ENCODE results near the gene SLC31A1. TPM values are rescaled to one million over a fixed set of nuclear protein-coding genes. Genes with fewer than 3 reads are reported as not detected.

SLC31A1 gene
- total RNA-seq, 6 experiments from 2014 or later, result 31.8 to 39.6 (median 36.7) TPM

DNA sequence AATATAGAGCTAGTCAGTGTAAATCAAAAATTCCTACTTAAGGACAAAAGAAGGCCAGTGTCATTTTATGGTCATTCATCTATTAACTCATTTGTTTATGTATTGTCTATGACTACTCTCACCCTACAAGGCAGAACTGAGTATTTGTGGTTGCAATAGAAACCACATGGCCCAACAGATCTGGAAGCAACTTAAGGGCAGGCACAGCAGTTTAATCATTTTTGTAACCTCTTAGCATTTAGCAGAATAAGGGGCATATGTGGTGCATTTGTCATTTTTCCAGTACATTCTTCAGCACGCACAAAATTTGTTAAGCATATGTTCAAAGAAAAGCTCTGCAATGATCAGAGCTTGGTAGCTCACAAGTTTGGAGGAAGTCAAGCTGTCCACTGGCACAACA lies 1.4 kb upstream of the SLC31A1 start:
- Mint-ChIP-seq H3K27ac (peak overlapping the region; percentile 81), H3K4me3 (peak overlapping the region; percentile 99), H3K36me3 (ENCODE audit: low read depth) (peaks cover 12% of the 10 kb centered on the region; the same call in 1 of the 2 replicates), H3K4me1 (ENCODE audit: low read depth) (peaks cover 56% of the 10 kb centered on the region), H3K27me3 (ENCODE audit: insufficient read depth) (no peaks in the 10 kb centered on the region; the same call in 1 of the 2 replicates), H3K9me3 (no peaks in the 10 kb centered on the region)
- peak; percentile 81 for DNase-seq
- TF ChIP-seq CTCF (IDR thresholded peaks at IDR 0.05), result no peak

GRCh38 chr9:113220467-113221002 lies 809 bp upstream of the SLC31A1 start:
- Mint-ChIP-seq H3K4me1 (ENCODE audit: low read depth) (peaks cover 58% of the 10 kb centered on the region), H3K4me3 (peak overlapping the region; percentile 99), H3K9me3 (no peaks in the 10 kb centered on the region), H3K27ac (peak overlapping the region; percentile 81), H3K36me3 (ENCODE audit: low read depth) (peaks cover 12% of the 10 kb centered on the region; the same call in 1 of the 2 replicates), H3K27me3 (ENCODE audit: insufficient read depth) (no peaks in the 10 kb centered on the region; the same call in 1 of the 2 replicates)
- no peak for DNase-seq
- no peak for TF ChIP-seq CTCF (IDR thresholded peaks at IDR 0.05)

DNA sequence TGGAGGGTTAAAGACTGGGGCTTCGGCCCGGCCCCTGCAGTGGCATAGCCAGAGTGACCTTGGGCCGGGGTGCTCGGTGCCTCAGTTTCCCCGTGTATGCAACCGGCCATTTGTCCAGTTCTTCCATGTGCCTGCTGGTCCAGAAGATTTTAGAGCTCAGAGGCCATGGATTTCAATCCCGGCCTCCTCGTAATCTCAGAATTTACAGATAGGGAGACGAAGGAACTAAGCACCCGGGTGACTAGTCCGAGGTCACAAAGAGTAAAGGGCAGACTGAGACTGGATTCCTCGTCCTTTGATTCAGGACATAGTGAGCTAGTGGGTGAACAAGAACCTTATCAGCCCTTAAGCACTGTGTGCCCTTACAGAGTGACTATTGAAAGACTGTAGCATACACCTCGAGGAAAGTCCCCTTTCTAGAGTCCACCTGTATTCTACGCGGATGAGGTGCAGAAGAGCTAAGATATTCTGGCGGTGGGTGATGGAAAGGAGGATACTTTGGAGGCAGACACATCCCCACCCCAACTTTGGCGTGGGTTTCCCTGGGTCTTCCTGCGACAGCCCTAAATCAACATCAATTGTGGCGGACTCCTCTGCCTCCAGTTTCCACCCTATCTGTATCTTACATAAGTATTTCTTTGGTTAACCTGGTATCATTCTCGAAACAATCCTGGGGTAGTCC lies 597 bp downstream of the SLC31A1 start:
- peaks cover 12% of the 10 kb centered on the region; the same call in 1 of the 2 replicates for H3K36me3 Mint-ChIP-seq (ENCODE audit: low read depth)
- no peak for DNase-seq
- H3K4me1 Mint-ChIP-seq (ENCODE audit: low read depth), result peaks cover 72% of the 10 kb centered on the region
- H3K9me3 Mint-ChIP-seq, result no peaks in the 10 kb centered on the region
- H3K4me3 Mint-ChIP-seq, result peak overlapping the region; percentile 99
- no peak for TF ChIP-seq CTCF (IDR thresholded peaks at IDR 0.05)
- no peaks in the 10 kb centered on the region; the same call in 1 of the 2 replicates for H3K27me3 Mint-ChIP-seq (ENCODE audit: insufficient read depth)
- peak overlapping the region; percentile 81 for H3K27ac Mint-ChIP-seq

- peak overlapping the region; percentile 81 for H3K27ac Mint-ChIP-seq
- H3K4me1 Mint-ChIP-seq (ENCODE audit: low read depth), result peaks cover 77% of the 10 kb centered on the region
- no peak for TF ChIP-seq CTCF (IDR thresholded peaks at IDR 0.05)
- H3K4me3 Mint-ChIP-seq, result peak overlapping the region; percentile 99
- no peaks in the 10 kb centered on the region; the same call in 1 of the 2 replicates for H3K27me3 Mint-ChIP-seq (ENCODE audit: insufficient read depth)
- peaks cover 12% of the 10 kb centered on the region; the same call in 1 of the 2 replicates for H3K36me3 Mint-ChIP-seq (ENCODE audit: low read depth)
- DNase-seq, result no peak
- no peaks in the 10 kb centered on the region for H3K9me3 Mint-ChIP-seq
Observed at GRCh38 chr9:113222482-113222841, 1.1 kb downstream of the SLC31A1 start.

GRCh38 chr9:113223963-113224362 lies 2.6 kb downstream of the SLC31A1 start:
- Mint-ChIP-seq H3K4me1 (ENCODE audit: low read depth) (peaks cover 80% of the 10 kb centered on the region), H3K4me3 (peak overlapping the region; percentile 99; the same call in 1 of the 2 replicates), H3K27ac (no peak overlapping the region; the same call in 1 of the 2 replicates), H3K27me3 (ENCODE audit: insufficient read depth) (no peaks in the 10 kb centered on the region; the same call in 1 of the 2 replicates), H3K36me3 (ENCODE audit: low read depth) (peaks cover 16% of the 10 kb centered on the region; the same call in 1 of the 2 replicates), H3K9me3 (no peaks in the 10 kb centered on the region)
- peak; percentile 81 for DNase-seq
- TF ChIP-seq CTCF (IDR thresholded peaks at IDR 0.05), result no peak
